ENCODE measurements around the gene CALCOCO1.

GRCh38 chr12:53728206-53728605 lies 954 bp upstream of the CALCOCO1 start:
- TF ChIP-seq CTCF (IDR thresholded peaks at IDR 0.05): no peak
- no peak for TF ChIP-seq POLR2A (IDR thresholded peaks at IDR 0.05)
